Sigmoid colon (tissue), 4 donors: ENCODE results near the gene LDLRAD2.

Experiments used
- EP300 ChIP-seq, 4 donors: sonication (generic); formaldehyde crosslinking; IDR thresholded peaks; one replicate each; pipeline ENCODE4 v1.6.1; 2017; ENCODE audit warnings: antibody characterized with exemption in 4 of 4
- POLR2A ChIP-seq, 2 donors: fragments of 450-650 bp; IDR thresholded peaks; one replicate each; pipeline ENCODE4 v1.6.1; 2016; ENCODE audit warnings: antibody characterized with exemption in 2 of 2, mild to moderate bottlenecking in 2 of 2, moderate library complexity in 2 of 2
- POLR2AphosphoS5 ChIP-seq, 4 donors: sonication (generic); formaldehyde crosslinking; IDR thresholded peaks; one replicate each; pipeline ENCODE4 v1.6.1; 2017; ENCODE audit warnings: antibody characterized with exemption in 4 of 4
- TF ChIP-seq, protein P1 (sequence below), 4 experiments: fragments of 450-650 bp in 3 of 4; fragments of 200-600 bp in 1 of 4; IDR thresholded peaks; one replicate each; pipeline ENCODE4 v1.5.1; 2016 to 2019; ENCODE audit warnings: antibody characterized with exemption in 4 of 4, mild to moderate bottlenecking in 3 of 4, moderate library complexity in 2 of 4

DNA sequence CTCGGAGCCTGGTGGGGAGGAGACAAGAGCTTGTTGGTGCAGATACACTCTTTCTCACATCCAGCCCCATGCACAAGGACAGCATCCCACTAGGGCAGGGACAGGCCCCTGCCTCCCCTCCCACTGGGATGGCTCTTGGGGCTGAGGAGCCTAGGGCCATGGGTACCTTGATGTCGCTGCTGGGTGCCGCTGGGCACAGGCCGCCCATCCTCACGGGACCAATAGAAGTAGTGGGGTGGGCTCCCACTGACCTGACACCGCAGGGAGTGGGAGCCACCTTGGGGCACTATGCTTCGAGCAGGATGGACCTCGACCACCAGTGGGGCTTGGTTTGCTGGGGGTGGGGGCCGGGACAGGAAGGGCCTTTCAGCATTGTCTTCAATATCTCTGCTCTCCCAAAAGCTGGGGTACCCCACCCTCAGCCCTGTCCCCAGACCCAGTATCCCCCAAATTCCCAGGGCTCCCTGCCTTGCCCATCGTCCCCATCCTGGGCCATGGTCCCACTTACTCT lies 47.7 kb downstream of the LDLRAD2 start:
- no peak for TF ChIP-seq POLR2A (IDR thresholded peaks at IDR 0.05)
- TF ChIP-seq, protein P1, sequence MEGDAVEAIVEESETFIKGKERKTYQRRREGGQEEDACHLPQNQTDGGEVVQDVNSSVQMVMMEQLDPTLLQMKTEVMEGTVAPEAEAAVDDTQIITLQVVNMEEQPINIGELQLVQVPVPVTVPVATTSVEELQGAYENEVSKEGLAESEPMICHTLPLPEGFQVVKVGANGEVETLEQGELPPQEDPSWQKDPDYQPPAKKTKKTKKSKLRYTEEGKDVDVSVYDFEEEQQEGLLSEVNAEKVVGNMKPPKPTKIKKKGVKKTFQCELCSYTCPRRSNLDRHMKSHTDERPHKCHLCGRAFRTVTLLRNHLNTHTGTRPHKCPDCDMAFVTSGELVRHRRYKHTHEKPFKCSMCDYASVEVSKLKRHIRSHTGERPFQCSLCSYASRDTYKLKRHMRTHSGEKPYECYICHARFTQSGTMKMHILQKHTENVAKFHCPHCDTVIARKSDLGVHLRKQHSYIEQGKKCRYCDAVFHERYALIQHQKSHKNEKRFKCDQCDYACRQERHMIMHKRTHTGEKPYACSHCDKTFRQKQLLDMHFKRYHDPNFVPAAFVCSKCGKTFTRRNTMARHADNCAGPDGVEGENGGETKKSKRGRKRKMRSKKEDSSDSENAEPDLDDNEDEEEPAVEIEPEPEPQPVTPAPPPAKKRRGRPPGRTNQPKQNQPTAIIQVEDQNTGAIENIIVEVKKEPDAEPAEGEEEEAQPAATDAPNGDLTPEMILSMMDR (IDR thresholded peaks at IDR 0.05) = no peak
- TF ChIP-seq POLR2AphosphoS5 (IDR thresholded peaks at IDR 0.05) = no peak
- no peak for TF ChIP-seq EP300 (IDR thresholded peaks at IDR 0.05)
